GM18951 (cell line): ENCODE data around the gene SP7.
"Not testable (repeated sequence)": the region's sequence is repeated elsewhere in the genome, so short reads cannot be mapped to it uniquely, and the experiment has no call there.

Experiments
- POLR2A ChIP-seq: IDR thresholded peaks from 4 replicates; pipeline ENCODE4 v1.6.1; 2011; ENCODE audit warnings: mild to moderate bottlenecking; ENCODE audit not compliant: insufficient read length, insufficient read depth; ENCODE audit errors: extremely low read depth
- in situ Hi-C: fragments of 300-500 bp; cut with MboI; formaldehyde crosslinking; loops from one replicate; pipeline ENCODE4 v1.12.0; 2022; ENCODE audit warnings: low sequenced_read_pairs, mixed read lengths, inconsistent platforms; ENCODE audit not compliant: unreplicated experiment

SP7 gene

GRCh38 chr12:53340398-53340797, 4.2 kb upstream of the SP7 start:
- in situ Hi-C loops = no loop called here
- TF ChIP-seq POLR2A = no peak

- in situ Hi-C loops = no loop called here
- no peak for TF ChIP-seq POLR2A
These were observed 2.8 kb upstream of the SP7 start for GRCh38 chr12:53338916-53339315.

- in situ Hi-C loops = no loop called here
- TF ChIP-seq POLR2A = no peak
These were observed 1.9 kb upstream of the SP7 start for GRCh38 chr12:53338017-53338416.

- TF ChIP-seq POLR2A = no peak
These were observed 1.3 kb downstream of the SP7 start for GRCh38 chr12:53334822-53335221.

GRCh38 chr12:53333845-53334244, 2.3 kb downstream of the SP7 start:
- in situ Hi-C loops = no loop called here

More at GRCh38 chr12:53334822-53335221, 1.3 kb downstream of the SP7 start:
- in situ Hi-C loops = no loop called here

GRCh38 chr12:53333289-53333688, 2.9 kb downstream of the SP7 start:
- TF ChIP-seq POLR2A = no peak
- in situ Hi-C loops = no loop called here

More at GRCh38 chr12:53333845-53334244, 2.3 kb downstream of the SP7 start:
- TF ChIP-seq POLR2A = no peak

GRCh38 chr12:53332744-53333143, 3.4 kb downstream of the SP7 start:
- in situ Hi-C loops = no loop called here

GRCh38 chr12:53332339-53332738, 3.8 kb downstream of the SP7 start:
- in situ Hi-C loops = not testable (repeated sequence)

More at GRCh38 chr12:53332744-53333143, 3.4 kb downstream of the SP7 start:
- no peak for TF ChIP-seq POLR2A

- TF ChIP-seq POLR2A = no peak
- in situ Hi-C loops = no loop called here
These were observed 5.5 kb downstream of the SP7 start for GRCh38 chr12:53330671-53331070.

GRCh38 chr12:53328043-53328435, 8.1 kb downstream of the SP7 start:
- no peak for TF ChIP-seq POLR2A
- in situ Hi-C loops = no loop called here

GRCh38 chr12:53327435-53328042, 8.6 kb downstream of the SP7 start:
- no peak for TF ChIP-seq POLR2A
- in situ Hi-C loops = no loop called here

GRCh38 chr12:53326460-53327185, 9.5 kb downstream of the SP7 start:
- in situ Hi-C loops = no loop called here
- no peak for TF ChIP-seq POLR2A

GRCh38 chr12:53325511-53326061, 10.6 kb downstream of the SP7 start:
- no peak for TF ChIP-seq POLR2A
- in situ Hi-C loops = no loop called here

- peak; percentile 73 for TF ChIP-seq POLR2A
- in situ Hi-C loops = no loop called here
These were observed 11.2 kb downstream of the SP7 start for GRCh38 chr12:53324779-53325510.
